Sigmoid colon (tissue), 4 donors: ENCODE results near the gene TCFL5.

Source experiments
- CTCF ChIP-seq, 4 experiments: fragments of 450-650 bp in 3 of 4; fragments of 200-600 bp in 1 of 4; IDR thresholded peaks; one replicate each; pipeline ENCODE4 v1.5.1; 2016 to 2019; ENCODE audit warnings: antibody characterized with exemption in 4 of 4, mild to moderate bottlenecking in 3 of 4, moderate library complexity in 2 of 4
- POLR2A ChIP-seq, 2 donors: fragments of 450-650 bp; IDR thresholded peaks; one replicate each; pipeline ENCODE4 v1.6.1; 2016; ENCODE audit warnings: antibody characterized with exemption in 2 of 2, mild to moderate bottlenecking in 2 of 2, moderate library complexity in 2 of 2
- POLR2AphosphoS5 ChIP-seq, 4 donors: sonication (generic); formaldehyde crosslinking; IDR thresholded peaks; one replicate each; pipeline ENCODE4 v1.6.1; 2017; ENCODE audit warnings: antibody characterized with exemption in 4 of 4

DNA sequence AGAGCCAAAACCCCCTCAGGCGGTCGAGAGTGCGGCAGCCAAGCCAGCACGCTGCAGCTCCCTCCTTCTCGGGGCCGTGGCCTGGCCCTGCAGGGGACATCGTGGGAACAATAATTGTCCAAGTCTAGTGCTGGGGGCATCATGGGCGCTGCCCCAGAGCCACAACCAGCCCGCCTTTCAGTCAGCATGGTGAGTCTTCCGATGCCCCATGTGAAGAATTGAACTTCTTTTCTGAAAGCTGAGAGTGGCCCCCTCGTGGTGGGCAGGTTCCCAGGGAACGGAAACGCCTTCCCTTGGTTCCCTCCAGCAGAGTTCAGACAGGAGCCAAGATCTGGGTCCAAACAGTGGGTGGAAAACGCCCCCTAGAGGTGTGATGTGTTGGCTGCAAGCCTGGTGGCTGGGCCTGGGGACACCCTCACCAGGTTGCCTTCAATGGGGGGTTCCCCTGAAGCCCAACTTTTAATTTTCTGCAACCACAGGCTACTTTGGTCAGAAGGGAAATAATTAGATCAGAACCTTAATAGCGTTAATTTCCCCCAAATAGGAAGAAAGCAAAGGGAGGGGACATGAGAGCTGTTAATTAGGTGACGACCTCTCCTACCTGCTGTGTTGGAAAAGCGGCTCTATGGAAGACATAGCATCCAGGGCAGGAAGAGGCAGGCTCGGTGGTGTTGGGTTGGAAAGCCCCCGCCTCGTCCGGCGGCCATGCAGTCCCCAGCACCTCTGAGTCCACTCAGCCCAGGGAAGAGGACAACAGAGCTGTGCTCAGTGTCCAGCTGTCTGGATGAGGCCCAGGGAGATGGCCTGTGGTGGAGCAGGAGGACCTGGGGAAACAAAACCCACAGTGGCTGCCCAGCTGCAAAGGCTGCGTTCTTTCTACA, 70.1 kb downstream of the TCFL5 start:
- TF ChIP-seq CTCF (IDR thresholded peaks at IDR 0.05) (peak; percentile 94 to 98 (median 97)), POLR2A (IDR thresholded peaks at IDR 0.05) (no peak), POLR2AphosphoS5 (IDR thresholded peaks at IDR 0.05) (peak in 3 of 4 donors; percentile 37 to 74 (median 73))
